A673 (cell line): ENCODE data around the gene RPS6KA1. TPM values are rescaled to one million over a fixed set of nuclear protein-coding genes. Genes with fewer than 3 reads are reported as not detected.

Source experiments
- BruUV-seq: library from RNA; stranded (reverse); fragments of 400-500 nt; replicated peaks from 2 replicates; lab custom pipeline; 2021; lab: Mats Ljungman, UMichigan
- CTCF ChIA-PET: fragments of 300-600 bp; sonication (Branson Sonifier 250); formaldehyde crosslinking; loops from one replicate; lab custom pipeline; 2022; ENCODE audit warnings: antibody characterized with exemption; lab: Charles Lee
- POLR2A ChIA-PET: fragments of 300-600 bp; sonication (Branson Sonifier 250); formaldehyde crosslinking; loops from one replicate; lab custom pipeline; 2022; ENCODE audit warnings: antibody characterized with exemption; ENCODE audit not compliant: low non-redundant PET; lab: Charles Lee
- DNase-seq: peaks from one replicate; pipeline ENCODE4 v3.0.0-alpha.2; 2015; ENCODE audit warnings: low spot score
- H3K27ac ChIP-seq: fragments of 200-600 bp; sonication (generic); 2 replicates; pipeline ENCODE4 v1.5.1; 2016; ENCODE audit warnings: mixed run types, low read depth, mild to moderate bottlenecking, mixed read lengths, antibody characterized with exemption, low read length; ENCODE audit not compliant: poor library complexity, severe bottlenecking
- H3K27me3 ChIP-seq: fragments of 200-600 bp; sonication (generic); replicated peaks from 2 replicates; pipeline ENCODE4 v1.6.1; 2017; ENCODE audit warnings: mixed run types, low read depth, mild to moderate bottlenecking, mixed read lengths, antibody characterized with exemption, low read length; ENCODE audit not compliant: insufficient read depth, poor library complexity
- H3K36me3 ChIP-seq: fragments of 200-600 bp; sonication (generic); 2 replicates; pipeline ENCODE4 v1.6.1; 2016; ENCODE audit warnings: mixed run types, mild to moderate bottlenecking, mixed read lengths, antibody characterized with exemption, low read length; ENCODE audit not compliant: insufficient read depth, poor library complexity, severe bottlenecking
- H3K4me1 ChIP-seq: fragments of 200-600 bp; sonication (generic); 2 replicates; pipeline ENCODE4 v1.6.1; 2017; ENCODE audit warnings: mixed run types, mild to moderate bottlenecking, mixed read lengths, antibody characterized with exemption, low read length; ENCODE audit not compliant: insufficient read depth, poor library complexity, severe bottlenecking
- H3K4me3 ChIP-seq: fragments of 200-600 bp; sonication (generic); 2 replicates; pipeline ENCODE4 v1.5.1; 2016; ENCODE audit warnings: low read depth, mixed run types, mild to moderate bottlenecking, mixed read lengths, low read length; ENCODE audit not compliant: poor library complexity, severe bottlenecking
- H3K9me3 ChIP-seq: fragments of 200-600 bp; sonication (generic); 2 replicates; pipeline ENCODE4 v1.6.1; 2016; ENCODE audit warnings: mixed run types, low read depth, mild to moderate bottlenecking, mixed read lengths, antibody characterized with exemption, low read length; ENCODE audit not compliant: poor library complexity, severe bottlenecking
- CTCF ChIP-seq: fragments of 300-800, 200-600 bp; sonication (generic); conservative IDR thresholded peaks from 2 replicates; pipeline ENCODE4 v1.5.1; 2017; ENCODE audit warnings: low read depth, mild to moderate bottlenecking, antibody characterized with exemption, low read length, moderate library complexity, mixed read lengths
- EZH2 ChIP-seq: fragments of 200-600 bp; sonication (generic); IDR thresholded peaks from 2 replicates; pipeline ENCODE4 v1.6.1; 2017; ENCODE audit warnings: borderline replicate concordance, low read depth, mild to moderate bottlenecking, mixed read lengths, antibody characterized with exemption, low read length; ENCODE audit not compliant: poor library complexity, severe bottlenecking
- intact Hi-C: fragments of 100-400 bp; cut with micrococcal nuclease; formaldehyde crosslinking; loops from one replicate; pipeline ENCODE4 v1.10.0; 2022; ENCODE audit not compliant: unreplicated experiment
- total RNA-seq: library from RNA; stranded (reverse); gene quantifications from 2 replicates; pipeline ENCODE4 v1.2.3, GENCODE V29; 2021

Gene RPS6KA1
- total RNA-seq, 1 experiment from 2014 or later, result 6.3 TPM

- no peak for DNase-seq
- no TSS peak for BruUV-seq
- H3K27me3 ChIP-seq, result no peaks in the 10 kb centered on the region
- POLR2A ChIA-PET, result no interaction called here
- CTCF ChIA-PET, result interaction anchor here (1.1 kb wide), 1 partner anchor 10 kb away, joined by 3 read pairs; no protein-coding TSS in a partner anchor
- no peak overlapping the region for H3K27ac ChIP-seq
- no peak for TF ChIP-seq CTCF
- TF ChIP-seq EZH2, result no peak
- intact Hi-C loops, result no loop called here
- H3K4me3 ChIP-seq, result no peak overlapping the region
- no peaks in the 10 kb centered on the region for H3K4me1 ChIP-seq
- H3K9me3 ChIP-seq, result no peaks in the 10 kb centered on the region
- H3K36me3 ChIP-seq, result no peaks in the 10 kb centered on the region
These were observed 39.4 kb upstream of the RPS6KA1 start for GRCh38 chr1:26490155-26490554.

- H3K27me3 ChIP-seq, result no peaks in the 10 kb centered on the region
- intact Hi-C loops, result no loop called here
- no peaks in the 10 kb centered on the region for H3K36me3 ChIP-seq
- DNase-seq, result no peak
- no peak overlapping the region for H3K4me3 ChIP-seq
- no peaks in the 10 kb centered on the region for H3K9me3 ChIP-seq
- ChIA-PET POLR2A (no interaction called here), CTCF (no interaction called here)
- H3K27ac ChIP-seq, result no peak overlapping the region
- TF ChIP-seq EZH2, result no peak
- no peak for TF ChIP-seq CTCF
- H3K4me1 ChIP-seq, result no peaks in the 10 kb centered on the region
- BruUV-seq, result no TSS peak
These were observed 36.3 kb upstream of the RPS6KA1 start for GRCh38 chr1:26493267-26493666.

DNA sequence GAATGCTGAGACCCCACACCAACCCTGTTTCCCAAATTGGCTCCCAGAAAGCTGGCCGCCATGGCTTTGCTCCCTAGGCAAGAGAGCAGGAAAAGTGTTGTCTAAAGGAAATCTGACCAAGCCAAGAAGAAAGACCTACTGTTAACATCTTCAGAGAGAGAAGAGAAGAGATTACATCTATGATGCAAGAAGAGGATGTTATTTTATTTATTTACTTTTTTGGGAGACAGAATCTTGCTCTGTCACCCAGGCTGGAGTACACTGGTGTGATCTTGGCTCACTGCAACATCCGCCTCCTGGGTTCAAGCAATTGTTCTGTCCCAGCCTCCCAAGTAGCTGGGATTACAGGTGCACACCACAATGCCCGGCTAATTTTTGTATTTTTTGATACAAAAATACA, 35.6 kb upstream of the RPS6KA1 start:
- DNase-seq, result no peak
- Histone ChIP-seq H3K27me3 (no peaks in the 10 kb centered on the region), H3K4me1 (no peaks in the 10 kb centered on the region), H3K36me3 (no peaks in the 10 kb centered on the region), H3K4me3 (no peak overlapping the region), H3K9me3 (no peaks in the 10 kb centered on the region), H3K27ac (no peak overlapping the region)
- ChIA-PET POLR2A (no interaction called here), CTCF (no interaction called here)
- intact Hi-C loops, result no loop called here
- TF ChIP-seq EZH2 (no peak), CTCF (no peak)
- no TSS peak for BruUV-seq
